ENCODE data around the gene KIAA0753.

DNA sequence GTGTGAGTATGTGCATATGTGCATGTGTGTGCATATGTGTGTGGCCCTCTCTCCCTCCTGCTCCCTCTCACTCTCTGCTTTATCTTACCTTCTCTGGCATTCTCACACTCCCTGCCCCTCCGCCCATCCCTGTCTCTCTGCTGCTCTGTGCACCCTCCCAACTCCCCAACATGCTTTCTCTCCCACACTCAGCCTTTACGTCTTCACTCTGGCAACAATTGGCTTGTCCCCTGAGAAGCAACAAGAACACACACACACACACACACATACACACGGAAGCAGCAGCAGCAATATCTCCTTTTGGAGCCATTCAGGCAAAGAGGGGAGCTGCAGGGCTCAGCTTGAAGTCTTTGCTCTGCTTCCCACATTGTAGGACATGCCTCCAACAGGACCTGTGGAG lies 112.0 kb downstream of the KIAA0753 start:
- TF ChIP-seq, protein P1, sequence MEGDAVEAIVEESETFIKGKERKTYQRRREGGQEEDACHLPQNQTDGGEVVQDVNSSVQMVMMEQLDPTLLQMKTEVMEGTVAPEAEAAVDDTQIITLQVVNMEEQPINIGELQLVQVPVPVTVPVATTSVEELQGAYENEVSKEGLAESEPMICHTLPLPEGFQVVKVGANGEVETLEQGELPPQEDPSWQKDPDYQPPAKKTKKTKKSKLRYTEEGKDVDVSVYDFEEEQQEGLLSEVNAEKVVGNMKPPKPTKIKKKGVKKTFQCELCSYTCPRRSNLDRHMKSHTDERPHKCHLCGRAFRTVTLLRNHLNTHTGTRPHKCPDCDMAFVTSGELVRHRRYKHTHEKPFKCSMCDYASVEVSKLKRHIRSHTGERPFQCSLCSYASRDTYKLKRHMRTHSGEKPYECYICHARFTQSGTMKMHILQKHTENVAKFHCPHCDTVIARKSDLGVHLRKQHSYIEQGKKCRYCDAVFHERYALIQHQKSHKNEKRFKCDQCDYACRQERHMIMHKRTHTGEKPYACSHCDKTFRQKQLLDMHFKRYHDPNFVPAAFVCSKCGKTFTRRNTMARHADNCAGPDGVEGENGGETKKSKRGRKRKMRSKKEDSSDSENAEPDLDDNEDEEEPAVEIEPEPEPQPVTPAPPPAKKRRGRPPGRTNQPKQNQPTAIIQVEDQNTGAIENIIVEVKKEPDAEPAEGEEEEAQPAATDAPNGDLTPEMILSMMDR (IDR thresholded peaks at IDR 0.05), result no peak
- TF ChIP-seq POLR2AphosphoS5 (IDR thresholded peaks at IDR 0.05; ENCODE audit: low read depth, low read length) (no peak), SIN3A (IDR thresholded peaks at IDR 0.05; ENCODE audit: borderline replicate concordance, insufficient read depth, low read depth, low read length) (no peak), TCF7L2 (IDR thresholded peaks at IDR 0.05; ENCODE audit: low read depth, low read length) (no peak)
- TF ChIP-seq, protein P2, sequence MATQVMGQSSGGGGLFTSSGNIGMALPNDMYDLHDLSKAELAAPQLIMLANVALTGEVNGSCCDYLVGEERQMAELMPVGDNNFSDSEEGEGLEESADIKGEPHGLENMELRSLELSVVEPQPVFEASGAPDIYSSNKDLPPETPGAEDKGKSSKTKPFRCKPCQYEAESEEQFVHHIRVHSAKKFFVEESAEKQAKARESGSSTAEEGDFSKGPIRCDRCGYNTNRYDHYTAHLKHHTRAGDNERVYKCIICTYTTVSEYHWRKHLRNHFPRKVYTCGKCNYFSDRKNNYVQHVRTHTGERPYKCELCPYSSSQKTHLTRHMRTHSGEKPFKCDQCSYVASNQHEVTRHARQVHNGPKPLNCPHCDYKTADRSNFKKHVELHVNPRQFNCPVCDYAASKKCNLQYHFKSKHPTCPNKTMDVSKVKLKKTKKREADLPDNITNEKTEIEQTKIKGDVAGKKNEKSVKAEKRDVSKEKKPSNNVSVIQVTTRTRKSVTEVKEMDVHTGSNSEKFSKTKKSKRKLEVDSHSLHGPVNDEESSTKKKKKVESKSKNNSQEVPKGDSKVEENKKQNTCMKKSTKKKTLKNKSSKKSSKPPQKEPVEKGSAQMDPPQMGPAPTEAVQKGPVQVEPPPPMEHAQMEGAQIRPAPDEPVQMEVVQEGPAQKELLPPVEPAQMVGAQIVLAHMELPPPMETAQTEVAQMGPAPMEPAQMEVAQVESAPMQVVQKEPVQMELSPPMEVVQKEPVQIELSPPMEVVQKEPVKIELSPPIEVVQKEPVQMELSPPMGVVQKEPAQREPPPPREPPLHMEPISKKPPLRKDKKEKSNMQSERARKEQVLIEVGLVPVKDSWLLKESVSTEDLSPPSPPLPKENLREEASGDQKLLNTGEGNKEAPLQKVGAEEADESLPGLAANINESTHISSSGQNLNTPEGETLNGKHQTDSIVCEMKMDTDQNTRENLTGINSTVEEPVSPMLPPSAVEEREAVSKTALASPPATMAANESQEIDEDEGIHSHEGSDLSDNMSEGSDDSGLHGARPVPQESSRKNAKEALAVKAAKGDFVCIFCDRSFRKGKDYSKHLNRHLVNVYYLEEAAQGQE (IDR thresholded peaks at IDR 0.05; ENCODE audit: insufficient read depth in 1 of 2, low read depth in 2 of 2, low read length in 1 of 2), result no peak

Measured in Panc1 (cell line).